Stimulated activated effector memory CD8-positive, alpha-beta T cell treated with anti-CD3 and anti-CD28 coated beads, Interleukin-12 subunit alpha, Interleukin-12 subunit beta, amount 100 ng/mL, for 72 hours (primary cell): ENCODE results near the gene SLC37A1.

Source experiments
- ATAC-seq: fragments of 150-1000 bp; cut with Tn5 transposase; 2 replicates; pipeline ENCODE4 v1.10.0; 2021
- DNase-seq, 2 donors: peaks; one replicate each; pipeline ENCODE4 v3.0.0; 2021 to 2022; ENCODE audit warnings: low spot score in 2 of 2
- H3K27ac Mint-ChIP-seq: one replicate; pipeline ENCODE4 v1.8.0; 2022; ENCODE audit warnings: mild to moderate bottlenecking, mixed read lengths
- H3K36me3 Mint-ChIP-seq: one replicate; pipeline ENCODE4 v1.8.0; 2022; ENCODE audit warnings: mild to moderate bottlenecking, mixed read lengths
- H3K4me1 Mint-ChIP-seq: one replicate; pipeline ENCODE4 v1.8.0; 2022; ENCODE audit warnings: mixed read lengths
- H3K4me3 Mint-ChIP-seq: one replicate; pipeline ENCODE4 v1.8.0; 2022; ENCODE audit warnings: mild to moderate bottlenecking, mixed read lengths
- H3K9me3 Mint-ChIP-seq: one replicate; pipeline ENCODE4 v1.8.0; 2022; ENCODE audit warnings: mixed read lengths

SLC37A1 gene

DNA sequence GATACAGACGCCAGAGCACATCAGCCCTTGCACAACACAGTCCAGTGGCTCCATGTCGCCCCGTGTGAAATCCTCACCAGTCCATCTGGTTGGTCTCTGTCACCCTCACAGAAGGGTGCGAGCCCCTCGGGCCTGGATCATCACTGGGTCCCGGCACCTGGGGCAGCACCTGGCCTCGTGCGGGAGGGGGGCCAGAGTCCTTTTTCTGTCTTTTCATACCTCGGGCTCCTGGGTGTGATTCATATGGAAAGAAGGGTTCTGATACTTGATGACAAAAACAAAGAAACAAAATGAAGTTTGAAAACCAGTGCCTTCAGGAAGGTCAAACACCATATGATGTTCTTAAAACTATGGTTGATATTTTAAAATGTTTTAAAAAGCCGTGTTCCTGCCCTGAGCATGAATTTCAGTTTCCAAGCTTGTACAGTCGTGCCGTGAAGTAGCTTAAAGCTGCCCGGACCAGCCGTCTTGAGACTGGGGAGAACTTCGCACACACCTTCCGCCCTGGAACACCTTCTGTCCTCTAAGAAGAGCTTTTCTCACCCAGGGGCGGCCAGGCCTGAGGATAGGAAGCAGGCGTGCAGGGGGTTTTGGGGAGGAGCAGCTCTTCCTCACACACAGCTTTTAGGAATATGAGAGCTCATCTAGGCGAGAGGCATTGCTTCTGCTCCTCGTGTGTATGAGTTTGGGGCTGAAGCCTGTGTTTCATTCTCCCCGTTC is 35.2 kb downstream of the SLC37A1 start:
- H3K27ac Mint-ChIP-seq, result peak overlapping the region; percentile 48
- peaks cover 42% of the 10 kb centered on the region for H3K36me3 Mint-ChIP-seq
- no peaks in the 10 kb centered on the region for H3K9me3 Mint-ChIP-seq
- ATAC-seq (peak; percentile 21), DNase-seq (no peak)
- no peak overlapping the region for H3K4me3 Mint-ChIP-seq
- peaks cover 27% of the 10 kb centered on the region for H3K4me1 Mint-ChIP-seq

DNA sequence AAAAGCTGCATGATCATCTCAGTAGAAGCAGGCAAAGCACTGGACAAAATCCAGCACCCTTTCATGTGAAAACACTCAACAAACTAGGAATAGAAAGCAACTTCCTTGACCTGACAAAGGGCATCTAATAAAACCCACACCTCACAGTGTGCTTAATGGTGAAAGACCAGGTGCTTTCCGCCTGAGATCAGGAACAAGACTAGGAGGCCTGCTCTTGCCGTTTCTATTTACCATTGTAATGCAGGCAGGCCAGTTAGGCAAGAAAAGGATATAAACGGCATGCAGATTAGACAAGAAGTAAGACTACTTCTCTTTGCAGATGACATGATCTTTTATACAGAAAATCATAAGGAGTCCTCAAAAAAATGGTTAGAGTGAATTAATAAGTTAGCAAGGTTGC is 37.2 kb downstream of the SLC37A1 start:
- Mint-ChIP-seq H3K4me3 (no peak overlapping the region), H3K9me3 (no peaks in the 10 kb centered on the region), H3K36me3 (peaks cover 49% of the 10 kb centered on the region), H3K4me1 (peaks cover 15% of the 10 kb centered on the region), H3K27ac (no peak overlapping the region)
- no peak for ATAC-seq
- DNase-seq, result no peak

DNA sequence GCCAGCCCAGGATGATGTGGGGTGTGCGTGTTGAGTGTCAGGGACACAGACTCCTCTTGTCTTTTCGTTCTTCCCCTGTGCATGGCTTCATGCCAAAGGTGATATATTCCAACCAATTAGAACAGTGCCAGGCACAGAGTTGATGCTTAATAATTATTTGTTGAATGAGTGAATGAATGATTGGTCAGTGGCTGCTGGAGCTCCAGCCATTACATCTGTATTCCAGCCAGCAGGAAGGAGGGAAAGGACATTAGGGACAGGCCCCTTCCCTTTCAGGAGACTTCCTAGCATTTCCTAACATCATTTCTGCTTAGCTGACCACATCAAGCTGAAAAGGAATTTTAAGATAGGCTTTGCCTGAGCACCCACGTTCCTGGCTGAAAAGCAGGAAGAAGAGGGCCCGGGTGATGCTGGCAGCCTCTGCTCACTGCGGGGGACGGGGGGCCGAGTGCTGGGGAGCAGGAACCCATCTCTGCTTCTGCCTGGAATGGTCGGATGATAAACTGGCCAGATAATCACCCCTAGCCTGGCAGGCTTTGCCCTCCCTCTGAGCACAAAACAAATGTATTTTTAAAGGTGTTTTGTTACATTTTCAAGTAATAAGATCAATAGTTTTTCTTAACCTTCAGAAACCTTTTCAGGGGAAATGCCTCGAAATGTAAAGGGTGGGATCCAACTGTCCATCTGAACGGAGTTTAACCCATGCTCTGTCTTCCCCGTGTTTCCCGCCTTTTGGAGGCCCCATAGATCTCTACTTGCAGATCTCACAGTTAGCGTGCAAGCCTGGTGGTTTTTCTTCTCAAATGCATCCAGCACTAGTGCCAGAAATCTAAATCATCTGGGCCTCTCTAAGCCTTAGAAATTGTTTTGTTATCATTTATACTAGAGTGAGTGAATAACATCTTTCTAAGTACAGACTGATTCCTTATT is 39.0 kb downstream of the SLC37A1 start:
- no peak for DNase-seq
- H3K9me3 Mint-ChIP-seq, result no peaks in the 10 kb centered on the region
- peaks cover 14% of the 10 kb centered on the region for H3K4me1 Mint-ChIP-seq
- ATAC-seq, result no peak
- H3K36me3 Mint-ChIP-seq, result peaks cover 57% of the 10 kb centered on the region
- H3K27ac Mint-ChIP-seq, result no peak overlapping the region
- no peak overlapping the region for H3K4me3 Mint-ChIP-seq

DNA sequence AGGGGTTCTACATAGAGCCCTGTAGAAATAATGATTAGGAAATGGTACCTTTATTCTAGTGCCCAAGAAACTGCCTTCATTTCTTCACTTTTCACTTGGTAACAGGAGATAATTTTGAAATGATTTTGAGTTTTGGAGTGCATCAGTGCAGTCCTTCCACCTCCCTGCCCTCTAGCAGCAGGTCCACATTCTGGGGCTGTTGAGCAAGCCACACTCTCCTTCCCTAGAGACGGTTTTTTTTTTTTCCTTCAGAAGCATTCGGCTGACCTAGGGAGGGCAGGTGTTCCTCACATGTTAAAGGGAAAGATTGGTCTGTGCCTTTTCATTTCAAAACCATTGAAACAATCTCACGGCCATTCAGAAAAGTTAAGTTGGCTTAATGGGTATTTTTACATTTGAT is 39.8 kb downstream of the SLC37A1 start:
- Mint-ChIP-seq H3K4me1 (peaks cover 7% of the 10 kb centered on the region), H3K27ac (no peak overlapping the region), H3K4me3 (no peak overlapping the region), H3K36me3 (peaks cover 61% of the 10 kb centered on the region), H3K9me3 (no peaks in the 10 kb centered on the region)
- ATAC-seq, result no peak
- DNase-seq, result no peak

DNA sequence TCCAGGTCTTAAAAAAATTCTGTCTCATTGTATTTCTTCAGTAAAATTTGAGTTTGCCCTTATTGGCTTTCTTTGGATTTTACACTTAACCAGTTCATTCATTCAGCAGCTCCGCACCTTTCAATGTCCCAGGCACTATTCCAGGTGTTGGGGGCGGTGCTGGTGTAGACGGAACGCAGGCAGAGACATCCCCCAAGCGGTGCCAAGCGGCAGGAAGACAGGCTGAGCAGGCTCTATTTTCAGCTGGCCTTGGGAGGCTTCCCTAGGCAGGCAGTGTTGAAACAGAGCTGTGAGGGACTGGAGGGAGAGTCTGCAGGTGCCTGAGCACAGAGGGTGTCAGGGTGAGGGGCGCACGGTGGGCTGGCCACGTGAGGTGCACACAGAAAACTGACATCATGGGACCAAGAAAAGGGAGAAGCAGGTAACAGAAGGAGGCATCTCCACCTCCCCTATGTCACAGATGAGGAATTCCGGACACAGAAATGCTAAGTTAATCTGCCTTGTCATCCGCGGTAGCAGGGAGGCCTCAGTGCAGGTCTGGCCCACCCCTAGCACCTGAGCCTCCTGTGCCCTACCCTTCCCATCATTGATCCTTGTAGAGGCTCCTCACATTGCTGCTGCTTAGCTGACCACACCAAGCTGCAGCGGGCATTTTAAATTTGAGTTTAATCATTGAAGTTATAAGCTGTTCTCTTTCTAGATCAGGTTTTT is 40.8 kb downstream of the SLC37A1 start:
- no peak overlapping the region for H3K4me3 Mint-ChIP-seq
- peaks cover 61% of the 10 kb centered on the region for H3K36me3 Mint-ChIP-seq
- peak overlapping the region; percentile 75 for H3K27ac Mint-ChIP-seq
- H3K4me1 Mint-ChIP-seq, result no peaks in the 10 kb centered on the region
- H3K9me3 Mint-ChIP-seq, result no peaks in the 10 kb centered on the region
- DNase-seq (no peak), ATAC-seq (no peak)

DNA sequence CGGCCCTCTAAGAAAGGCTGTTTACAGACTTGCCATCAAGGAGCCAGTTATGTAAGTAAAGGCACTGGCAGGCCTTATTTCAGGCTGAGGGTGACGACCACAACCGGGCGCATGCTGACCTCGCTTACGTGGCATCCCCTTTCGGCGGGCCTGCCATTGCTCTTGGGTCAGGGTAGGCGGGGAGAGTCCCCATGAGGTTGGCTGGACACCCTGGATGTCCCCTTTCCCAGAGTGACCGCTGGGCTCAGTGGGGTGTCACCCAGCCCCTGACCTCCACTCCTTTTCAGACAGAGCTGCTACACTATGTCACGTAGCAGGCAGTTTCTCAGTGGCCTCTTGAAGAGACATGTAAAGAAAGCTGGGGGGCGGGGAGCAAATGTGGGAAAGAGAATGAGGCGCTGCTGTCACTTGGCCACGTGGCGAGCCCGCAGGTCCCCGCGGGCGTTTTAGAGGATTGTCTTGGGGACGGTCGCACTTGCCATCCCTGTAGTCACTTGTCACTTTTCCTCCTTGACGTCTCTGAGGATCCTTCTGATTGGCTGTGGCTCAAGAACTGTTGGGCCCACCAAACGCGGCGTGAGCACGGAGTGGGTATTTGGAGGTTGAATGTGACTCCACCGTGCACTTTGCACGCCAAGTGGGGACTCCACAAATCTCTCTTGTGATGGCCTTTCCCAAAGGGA is 42.2 kb downstream of the SLC37A1 start:
- Mint-ChIP-seq H3K4me3 (no peak overlapping the region), H3K36me3 (peaks cover 58% of the 10 kb centered on the region), H3K27ac (no peak overlapping the region), H3K9me3 (no peaks in the 10 kb centered on the region), H3K4me1 (no peaks in the 10 kb centered on the region)
- DNase-seq, result no peak
- no peak for ATAC-seq

DNA sequence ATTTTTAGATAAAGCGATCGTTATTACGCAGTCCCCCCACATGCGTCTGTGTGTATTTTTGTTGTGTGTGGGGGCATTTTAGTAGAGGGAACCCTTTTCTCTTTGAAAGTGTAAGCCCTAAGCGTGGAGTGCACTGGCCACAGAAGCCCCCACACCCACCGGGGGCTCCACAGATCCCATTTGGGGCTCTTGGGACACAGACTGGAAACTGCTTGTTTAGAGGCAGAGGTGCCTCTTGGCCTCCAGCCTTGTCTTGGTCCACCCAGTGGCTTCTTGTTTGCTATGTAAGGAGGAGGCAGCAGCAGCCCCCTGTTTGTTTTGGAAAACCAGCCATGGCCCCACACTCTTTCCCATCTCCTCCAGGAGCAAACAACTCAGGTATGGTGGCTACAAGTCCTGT is 42.8 kb downstream of the SLC37A1 start:
- no peak overlapping the region for H3K27ac Mint-ChIP-seq
- DNase-seq (no peak), ATAC-seq (no peak)
- H3K9me3 Mint-ChIP-seq, result no peaks in the 10 kb centered on the region
- peaks cover 59% of the 10 kb centered on the region for H3K36me3 Mint-ChIP-seq
- no peaks in the 10 kb centered on the region for H3K4me1 Mint-ChIP-seq
- H3K4me3 Mint-ChIP-seq, result no peak overlapping the region

DNA sequence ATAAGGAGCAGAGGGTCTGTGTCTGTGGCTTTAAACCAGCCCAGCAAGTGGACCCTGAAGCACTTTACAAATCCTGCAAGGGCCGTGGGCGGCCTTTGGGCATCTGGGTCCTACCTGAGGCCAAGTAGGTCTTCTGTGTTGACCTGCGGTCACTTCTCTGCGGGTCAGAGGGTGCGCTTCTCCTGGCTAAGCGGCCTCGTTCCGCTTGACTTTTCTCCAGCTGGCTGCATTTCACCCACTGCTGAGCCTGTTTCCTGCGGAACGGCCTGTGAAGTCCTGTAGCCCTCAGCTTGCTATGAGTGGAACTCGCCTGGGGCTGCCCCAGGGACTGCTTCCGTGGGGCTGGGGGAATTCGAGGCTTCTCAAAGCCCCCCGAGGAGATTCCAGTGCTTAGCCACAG is 43.3 kb downstream of the SLC37A1 start:
- H3K9me3 Mint-ChIP-seq, result no peaks in the 10 kb centered on the region
- no peaks in the 10 kb centered on the region for H3K4me1 Mint-ChIP-seq
- DNase-seq, result no peak
- H3K36me3 Mint-ChIP-seq, result peaks cover 64% of the 10 kb centered on the region
- H3K4me3 Mint-ChIP-seq, result no peak overlapping the region
- H3K27ac Mint-ChIP-seq, result no peak overlapping the region
- ATAC-seq, result no peak

DNA sequence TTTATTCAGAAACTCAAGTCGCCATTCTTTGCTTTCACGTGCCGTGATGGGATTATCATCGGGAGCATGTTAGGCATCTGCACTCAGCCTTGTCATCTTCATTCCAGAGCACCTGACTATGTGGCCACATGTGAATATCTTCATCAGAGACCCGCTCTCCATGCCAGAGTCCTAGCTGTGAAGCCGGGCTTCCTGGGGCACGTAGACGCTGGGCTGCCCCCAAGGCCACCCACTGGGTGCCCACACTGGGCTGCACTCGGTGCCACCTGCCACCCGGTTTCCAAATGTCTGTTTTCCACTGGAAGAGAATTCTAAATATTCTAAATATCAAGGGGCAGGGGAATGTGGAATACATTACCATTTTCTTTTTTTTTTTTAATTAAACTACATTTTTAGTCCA is 43.8 kb downstream of the SLC37A1 start:
- Mint-ChIP-seq H3K36me3 (peaks cover 69% of the 10 kb centered on the region), H3K4me3 (no peak overlapping the region), H3K27ac (no peak overlapping the region), H3K4me1 (no peaks in the 10 kb centered on the region), H3K9me3 (no peaks in the 10 kb centered on the region)
- no peak for DNase-seq
- no peak for ATAC-seq

DNA sequence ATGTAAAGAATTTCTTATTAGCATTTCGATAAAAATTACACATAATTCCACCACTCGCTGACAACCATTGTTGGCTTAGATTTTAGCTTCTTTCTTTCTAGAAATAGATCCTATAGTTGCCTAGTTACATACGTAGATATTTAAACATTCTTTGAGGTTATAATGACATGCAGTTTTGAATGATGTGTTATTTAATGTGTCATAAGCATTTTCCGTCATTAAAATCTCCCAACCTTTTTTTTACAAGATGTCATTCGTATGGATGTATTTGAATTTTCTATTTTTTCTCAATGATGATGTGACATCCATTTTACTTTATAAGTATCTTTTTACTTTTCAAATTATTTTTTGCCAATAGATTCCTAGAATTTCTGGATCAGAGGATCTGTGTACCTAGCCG is 44.7 kb downstream of the SLC37A1 start:
- DNase-seq (no peak), ATAC-seq (no peak)
- Mint-ChIP-seq H3K36me3 (peaks cover 74% of the 10 kb centered on the region), H3K27ac (no peak overlapping the region), H3K4me3 (no peak overlapping the region), H3K9me3 (no peaks in the 10 kb centered on the region), H3K4me1 (no peaks in the 10 kb centered on the region)

DNA sequence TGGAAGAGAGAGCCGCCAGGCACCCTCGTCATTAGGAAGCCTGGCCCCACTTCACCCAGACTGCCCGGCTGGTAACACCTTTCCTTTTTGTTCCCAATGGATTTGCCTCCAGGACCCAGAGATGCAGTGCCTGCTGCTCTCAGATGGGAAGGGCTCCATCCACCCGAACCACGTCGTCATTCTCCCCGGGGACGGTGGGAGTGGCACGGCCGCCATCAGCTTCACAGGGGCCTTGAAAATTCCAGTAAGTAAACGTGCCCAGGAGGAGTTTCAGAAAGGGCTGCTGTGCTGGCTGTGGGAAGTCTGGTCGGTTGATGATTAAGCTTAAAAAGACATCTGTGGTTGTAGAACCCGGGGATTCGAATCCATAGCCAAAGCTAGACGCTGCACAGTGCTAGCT is 45.2 kb downstream of the SLC37A1 start:
- H3K36me3 Mint-ChIP-seq, result peaks cover 72% of the 10 kb centered on the region
- ATAC-seq (no peak), DNase-seq (no peak)
- H3K4me1 Mint-ChIP-seq, result no peaks in the 10 kb centered on the region
- no peaks in the 10 kb centered on the region for H3K9me3 Mint-ChIP-seq
- H3K4me3 Mint-ChIP-seq, result no peak overlapping the region
- no peak overlapping the region for H3K27ac Mint-ChIP-seq

DNA sequence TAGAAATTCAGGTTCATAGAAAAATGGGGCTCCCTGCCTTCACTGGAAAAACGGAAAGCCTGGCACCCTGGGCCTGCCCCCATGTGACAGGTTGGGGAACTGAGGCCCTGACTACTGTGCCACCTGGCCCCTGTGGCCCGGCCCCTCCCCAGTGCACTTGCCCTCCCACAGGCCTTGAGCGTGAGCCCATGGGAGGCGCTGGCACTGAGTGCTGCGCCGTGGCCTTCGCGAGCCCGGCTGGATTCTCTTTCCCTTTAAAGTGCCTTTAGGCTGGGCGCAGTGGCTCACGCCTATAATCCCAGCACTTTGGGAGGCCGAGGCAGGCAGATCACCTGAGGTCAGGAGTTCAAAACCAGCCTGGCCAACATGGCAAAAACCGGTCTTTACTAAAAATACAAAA is 45.7 kb downstream of the SLC37A1 start:
- Mint-ChIP-seq H3K9me3 (no peaks in the 10 kb centered on the region), H3K36me3 (peaks cover 67% of the 10 kb centered on the region), H3K4me3 (no peak overlapping the region), H3K4me1 (no peaks in the 10 kb centered on the region), H3K27ac (no peak overlapping the region)
- ATAC-seq (no peak), DNase-seq (no peak)

DNA sequence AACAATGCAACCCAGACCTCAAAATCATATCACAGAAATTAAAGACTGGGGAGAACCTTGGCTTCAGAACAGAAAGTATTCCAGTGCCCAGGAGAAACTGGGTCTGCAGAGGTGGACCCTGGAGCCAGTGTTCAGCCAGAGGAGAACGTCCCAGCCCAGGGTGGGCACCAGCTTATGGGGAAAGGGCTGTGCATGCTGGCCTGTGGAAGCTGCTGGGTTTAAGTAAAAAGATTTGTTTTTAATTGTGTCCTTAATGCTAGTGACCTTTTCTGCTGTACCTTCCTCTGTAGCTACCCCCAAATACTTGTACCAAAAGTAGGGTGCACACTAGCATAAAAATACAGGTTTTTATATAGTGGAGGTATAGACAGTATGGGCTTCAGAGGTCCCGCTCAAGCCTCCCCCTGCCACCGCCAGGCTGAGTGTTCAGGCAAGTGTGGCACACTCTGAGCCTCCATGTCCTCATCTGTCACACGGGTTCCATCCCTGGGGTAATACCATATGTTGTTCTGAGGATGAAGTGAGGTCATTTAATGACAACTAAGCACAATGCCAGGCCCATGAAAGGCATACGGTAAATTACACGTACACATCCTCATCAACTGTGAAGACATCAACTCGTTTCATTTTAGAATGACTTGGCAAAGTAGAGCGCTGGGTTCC is 47.0 kb downstream of the SLC37A1 start:
- Mint-ChIP-seq H3K9me3 (no peaks in the 10 kb centered on the region), H3K4me3 (no peak overlapping the region), H3K27ac (no peak overlapping the region), H3K4me1 (no peaks in the 10 kb centered on the region), H3K36me3 (peaks cover 65% of the 10 kb centered on the region)
- no peak for DNase-seq
- no peak for ATAC-seq

DNA sequence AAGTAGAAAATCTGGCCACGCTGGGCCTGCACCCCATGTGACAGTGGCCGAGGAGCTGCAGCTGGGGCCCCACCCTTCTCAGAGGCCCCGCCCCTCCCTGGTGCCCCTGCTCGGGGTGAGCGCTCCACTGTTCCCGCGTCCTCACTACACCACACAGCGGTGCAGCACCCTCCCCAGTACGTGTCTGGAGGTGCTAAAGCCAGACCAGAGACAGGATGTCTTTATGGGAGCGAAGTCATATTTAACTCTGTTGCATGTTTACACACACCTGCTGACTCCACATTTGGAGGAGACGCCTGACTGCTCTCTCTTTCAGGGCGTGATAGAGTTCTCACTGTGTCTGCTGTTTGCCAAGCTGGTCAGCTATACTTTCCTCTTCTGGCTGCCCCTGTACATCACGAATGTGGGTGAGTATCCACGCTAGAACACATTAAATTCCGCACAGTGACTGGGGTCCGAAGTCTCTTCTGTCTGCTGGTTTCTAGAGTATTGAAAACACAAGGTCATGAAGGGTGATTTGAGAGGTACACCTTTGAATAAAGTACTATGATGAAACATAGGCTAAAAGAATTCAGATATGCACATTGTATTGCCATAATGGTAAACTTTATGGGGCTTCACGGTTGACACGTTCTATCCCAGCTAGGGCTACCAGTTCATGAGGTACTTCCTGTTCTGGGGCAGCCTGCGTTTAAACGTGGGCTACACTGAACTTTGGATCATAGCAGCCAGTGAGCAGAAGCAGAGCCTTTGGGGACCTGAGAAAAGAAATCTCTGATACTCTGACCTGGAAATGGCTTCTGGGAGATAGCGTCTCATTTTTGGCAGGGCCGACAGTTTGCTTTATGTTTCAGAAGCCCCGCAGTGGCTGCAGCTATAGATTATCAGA is 48.4 kb downstream of the SLC37A1 start:
- no peaks in the 10 kb centered on the region for H3K4me1 Mint-ChIP-seq
- peak overlapping the region; percentile 11 for H3K27ac Mint-ChIP-seq
- DNase-seq, result no peak
- H3K36me3 Mint-ChIP-seq, result peaks cover 65% of the 10 kb centered on the region
- ATAC-seq, result no peak
- no peak overlapping the region for H3K4me3 Mint-ChIP-seq
- no peaks in the 10 kb centered on the region for H3K9me3 Mint-ChIP-seq
